ENCODE data around the gene LRIG2. TPM values are rescaled to one million over a fixed set of nuclear protein-coding genes. Genes with fewer than 3 reads are reported as not detected.

Gene LRIG2
- total RNA-seq, 1 donor, result 24.3 TPM

- DNase-seq (ENCODE audit: low read depth), result no peak
- TF ChIP-seq CTCF (IDR thresholded peaks at IDR 0.05; ENCODE audit: insufficient read depth, low read length), result no peak
- no peak overlapping the region for H3K4me3 ChIP-seq (ENCODE audit: low read depth, low read length)
Measured at GRCh38 chr1:113137563-113137962, 64.6 kb downstream of the LRIG2 start.

GRCh38 chr1:113138778-113139177 lies 65.8 kb downstream of the LRIG2 start:
- no peak for DNase-seq (ENCODE audit: low read depth)
- H3K4me3 ChIP-seq (ENCODE audit: low read depth, low read length), result no peak overlapping the region
- no peak for TF ChIP-seq CTCF (IDR thresholded peaks at IDR 0.05; ENCODE audit: insufficient read depth, low read length)

GRCh38 chr1:113140176-113140575 lies 67.2 kb downstream of the LRIG2 start:
- no peak for TF ChIP-seq CTCF (IDR thresholded peaks at IDR 0.05; ENCODE audit: insufficient read depth, low read length)

GRCh38 chr1:113140588-113141446 lies 67.8 kb downstream of the LRIG2 start:
- no peak overlapping the region for H3K4me3 ChIP-seq (ENCODE audit: low read depth, low read length)
- peak; percentile 85 for DNase-seq (ENCODE audit: low read depth)
- TF ChIP-seq CTCF (IDR thresholded peaks at IDR 0.05; ENCODE audit: insufficient read depth, low read length), result peak; percentile 81

More at GRCh38 chr1:113140176-113140575, 67.2 kb downstream of the LRIG2 start:
- H3K4me3 ChIP-seq (ENCODE audit: low read depth, low read length), result no peak overlapping the region
- no peak for DNase-seq (ENCODE audit: low read depth)

GRCh38 chr1:113141650-113142473 lies 68.9 kb downstream of the LRIG2 start:
- H3K4me3 ChIP-seq (ENCODE audit: low read depth, low read length), result no peak overlapping the region
- peak; percentile 87 for DNase-seq (ENCODE audit: low read depth)
- TF ChIP-seq CTCF (IDR thresholded peaks at IDR 0.05; ENCODE audit: insufficient read depth, low read length), result no peak

- H3K4me3 ChIP-seq (ENCODE audit: low read depth, low read length), result no peak overlapping the region
- peak; percentile 94 for DNase-seq (ENCODE audit: low read depth)
- TF ChIP-seq CTCF (IDR thresholded peaks at IDR 0.05; ENCODE audit: insufficient read depth, low read length), result no peak
Measured at GRCh38 chr1:113142791-113143190, 69.8 kb downstream of the LRIG2 start.
